Measurements from ENCODE around the gene CHRNA9. TPM values are rescaled to one million over a fixed set of nuclear protein-coding genes. Genes with fewer than 3 reads are reported as not detected.

Gene CHRNA9
- total and polyA plus RNA-seq, 11 donors, result not detected

- Histone ChIP-seq H3K4me1 (no peaks in the 10 kb centered on the region), H3K4me3 (no peak overlapping the region), H3K36me3 (no peaks in the 10 kb centered on the region), H3K27me3 (peaks cover 0 to 5% (median 0%) of the 10 kb centered on the region in 9 donors), H3K9me3 (peaks cover 0 to 3% (median 0%) of the 10 kb centered on the region in 12 donors), H3K27ac (no peak overlapping the region)
- WGBS, 4 donors, result 71 to 87% (median 79%) methylated on average over 5 of the region's 5 CpGs
- ATAC-seq (no peak), DNase-seq (no peak)
- TF ChIP-seq CTCF (IDR thresholded peaks at IDR 0.05) (no peak), POLR2A (IDR thresholded peaks at IDR 0.05) (no peak)
- intact Hi-C loops (cut with DNase I), result no loop called here
Observed at GRCh38 chr4:40355131-40355530, 20.0 kb downstream of the CHRNA9 start.

- intact Hi-C loops (cut with DNase I), result no loop called here
- no peak overlapping the region for H3K4me3 ChIP-seq
- H3K4me1 ChIP-seq, result no peaks in the 10 kb centered on the region
- TF ChIP-seq CTCF (IDR thresholded peaks at IDR 0.05) (no peak), POLR2A (IDR thresholded peaks at IDR 0.05) (no peak)
- WGBS, 4 donors, result 79 to 90% (median 87%) methylated on average over 5 of the region's 5 CpGs
- H3K9me3 ChIP-seq, result peaks cover 0 to 20% (median 7%) of the 10 kb centered on the region in 12 donors
- no peak for ATAC-seq
- H3K36me3 ChIP-seq, result no peaks in the 10 kb centered on the region
- DNase-seq, result no peak
- H3K27me3 ChIP-seq, result peaks cover 0 to 5% (median 0%) of the 10 kb centered on the region in 9 donors
- H3K27ac ChIP-seq, result no peak overlapping the region
Observed at GRCh38 chr4:40357738-40358137, 22.6 kb downstream of the CHRNA9 start.

GRCh38 chr4:40361338-40361737 lies 26.2 kb downstream of the CHRNA9 start:
- WGBS, 4 donors, result 84 to 97% (median 93%) methylated on average over 3 of the region's 3 CpGs
- Histone ChIP-seq H3K27me3 (peaks cover 0 to 2% (median 0%) of the 10 kb centered on the region in 9 donors), H3K9me3 (peaks cover 0 to 20% (median 7%) of the 10 kb centered on the region in 12 donors), H3K36me3 (no peaks in the 10 kb centered on the region), H3K4me3 (no peak overlapping the region), H3K27ac (no peak overlapping the region), H3K4me1 (no peaks in the 10 kb centered on the region)
- ATAC-seq (no peak), DNase-seq (no peak)
- intact Hi-C loops (cut with DNase I), result no loop called here
- no peak for TF ChIP-seq CTCF (IDR thresholded peaks at IDR 0.05)
- TF ChIP-seq POLR2A (IDR thresholded peaks at IDR 0.05), result no peak

GRCh38 chr4:40363382-40363920 lies 28.3 kb downstream of the CHRNA9 start:
- Histone ChIP-seq H3K4me1 (no peaks in the 10 kb centered on the region), H3K9me3 (peaks cover 0 to 20% (median 7%) of the 10 kb centered on the region in 12 donors), H3K4me3 (no peak overlapping the region), H3K36me3 (no peaks in the 10 kb centered on the region), H3K27ac (no peak overlapping the region), H3K27me3 (peaks cover 0 to 7% (median 0%) of the 10 kb centered on the region in 9 donors)
- DNase-seq (no peak), ATAC-seq (no peak)
- no peak for TF ChIP-seq POLR2A (IDR thresholded peaks at IDR 0.05)
- no peak for TF ChIP-seq CTCF (IDR thresholded peaks at IDR 0.05)
- intact Hi-C loops (cut with DNase I), result no loop called here
- WGBS, 4 donors, result 79 to 81% (median 80%) methylated on average over 9 of the region's 9 CpGs

Measured in heart left ventricle (tissue), 16 donors.